Fibroblast of villous mesenchyme (primary cell): ENCODE data around the gene FSIP2. TPM values are rescaled to one million over a fixed set of nuclear protein-coding genes. Genes with fewer than 3 reads are reported as not detected.

Experiments used
- DNase-seq: peaks from one replicate; pipeline ENCODE4 v3.0.0-alpha.2; 2010; ENCODE audit warnings: low read depth
- H3K4me3 ChIP-seq: 2 replicates; pipeline ENCODE4 v1.5.1; 2011; ENCODE audit warnings: low read depth, mild to moderate bottlenecking, low read length
- total RNA-seq: library from RNA; depleted of rRNA; stranded (reverse); fragments of >200 nt; gene quantifications from 2 replicates; pipeline ENCODE4 v1.2.3, GENCODE V29; 2012
- TF ChIP-seq, protein P1 (sequence below): IDR thresholded peaks from 2 replicates; pipeline ENCODE4 v1.5.1; 2012; ENCODE audit warnings: low read depth, mild to moderate bottlenecking, low read length; ENCODE audit not compliant: insufficient read depth

The FSIP2 gene
- total RNA-seq, 1 donor, result 0.86 TPM

- no peak overlapping the region for H3K4me3 ChIP-seq
- no peak for DNase-seq
- TF ChIP-seq, protein P1, sequence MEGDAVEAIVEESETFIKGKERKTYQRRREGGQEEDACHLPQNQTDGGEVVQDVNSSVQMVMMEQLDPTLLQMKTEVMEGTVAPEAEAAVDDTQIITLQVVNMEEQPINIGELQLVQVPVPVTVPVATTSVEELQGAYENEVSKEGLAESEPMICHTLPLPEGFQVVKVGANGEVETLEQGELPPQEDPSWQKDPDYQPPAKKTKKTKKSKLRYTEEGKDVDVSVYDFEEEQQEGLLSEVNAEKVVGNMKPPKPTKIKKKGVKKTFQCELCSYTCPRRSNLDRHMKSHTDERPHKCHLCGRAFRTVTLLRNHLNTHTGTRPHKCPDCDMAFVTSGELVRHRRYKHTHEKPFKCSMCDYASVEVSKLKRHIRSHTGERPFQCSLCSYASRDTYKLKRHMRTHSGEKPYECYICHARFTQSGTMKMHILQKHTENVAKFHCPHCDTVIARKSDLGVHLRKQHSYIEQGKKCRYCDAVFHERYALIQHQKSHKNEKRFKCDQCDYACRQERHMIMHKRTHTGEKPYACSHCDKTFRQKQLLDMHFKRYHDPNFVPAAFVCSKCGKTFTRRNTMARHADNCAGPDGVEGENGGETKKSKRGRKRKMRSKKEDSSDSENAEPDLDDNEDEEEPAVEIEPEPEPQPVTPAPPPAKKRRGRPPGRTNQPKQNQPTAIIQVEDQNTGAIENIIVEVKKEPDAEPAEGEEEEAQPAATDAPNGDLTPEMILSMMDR, result no peak
Observed at GRCh38 chr2:185745864-185746859, 7.6 kb downstream of the FSIP2 start.

DNA sequence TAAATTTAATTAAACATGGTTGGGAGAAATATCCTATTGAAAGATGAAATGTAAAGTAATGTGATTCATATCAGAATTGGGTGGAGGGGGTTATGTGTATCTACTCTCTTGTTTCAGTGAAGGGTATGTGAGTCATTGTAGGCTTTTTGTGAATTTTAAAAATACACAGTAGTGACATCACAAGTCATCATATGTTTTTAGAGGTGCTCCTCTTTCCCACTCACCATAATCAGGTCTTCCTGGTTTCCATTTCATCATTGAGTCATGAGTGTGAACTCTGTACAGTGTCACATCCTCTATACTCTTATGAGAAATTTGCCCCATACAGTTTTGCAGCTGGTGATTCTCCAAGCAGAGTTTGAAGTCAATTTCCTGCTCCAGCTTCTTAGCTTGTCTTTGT, 18.8 kb downstream of the FSIP2 start:
- H3K4me3 ChIP-seq, result no peak overlapping the region
- TF ChIP-seq, protein P1, result no peak
- DNase-seq, result peak; percentile 2

- TF ChIP-seq, protein P1, result no peak
- no peak for DNase-seq
Observed at GRCh38 chr2:185771396-185771795, 32.8 kb downstream of the FSIP2 start.

DNA sequence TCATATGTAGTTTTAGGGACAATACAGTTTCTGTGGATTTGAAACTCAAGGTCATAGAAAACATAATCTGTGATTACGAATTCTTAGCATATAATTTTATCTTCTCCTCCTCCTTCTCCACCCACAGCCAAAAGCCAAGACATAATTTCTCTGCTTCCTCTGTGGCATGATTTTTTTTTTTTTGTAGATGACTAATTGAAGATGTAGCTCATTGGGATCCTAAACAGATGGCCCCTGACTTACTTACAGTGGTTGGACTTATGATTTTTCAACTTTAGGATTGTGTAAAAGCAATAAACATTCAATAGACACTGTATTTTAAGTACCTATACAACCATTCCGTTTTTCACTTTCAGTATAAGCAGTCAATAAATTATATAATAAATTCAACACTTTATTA, 42.3 kb downstream of the FSIP2 start:
- peak; percentile 24 for DNase-seq
- TF ChIP-seq, protein P1, result no peak
- H3K4me3 ChIP-seq, result no peak overlapping the region

More at GRCh38 chr2:185771396-185771795, 32.8 kb downstream of the FSIP2 start:
- no peak overlapping the region for H3K4me3 ChIP-seq

DNA sequence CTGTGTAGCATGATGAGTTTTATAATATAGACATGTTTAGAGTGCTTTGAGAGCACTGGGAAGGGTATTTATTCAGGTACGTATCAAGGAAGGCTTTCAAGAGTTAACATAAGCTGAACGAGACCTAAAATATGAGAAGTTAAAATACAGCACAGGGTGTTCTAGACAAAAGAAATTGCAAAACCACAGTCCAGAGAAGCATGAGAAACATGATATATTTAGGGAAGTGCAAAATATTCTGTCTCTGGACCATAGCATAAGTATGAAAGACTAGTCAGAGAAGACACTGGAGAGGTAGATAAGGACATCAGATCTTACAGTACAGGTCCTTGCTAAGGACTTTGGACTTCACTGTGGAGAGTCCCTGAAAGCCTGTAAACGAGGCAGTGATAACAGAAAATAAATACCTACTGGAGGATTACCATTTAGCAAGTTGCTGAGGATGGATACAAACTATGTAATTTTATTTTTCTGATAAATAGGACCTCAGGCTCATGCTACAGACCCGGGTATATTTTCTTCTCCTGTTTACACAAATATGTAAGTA, 43.7 kb downstream of the FSIP2 start:
- no peak overlapping the region for H3K4me3 ChIP-seq
- TF ChIP-seq, protein P1, result no peak
- DNase-seq, result no peak

DNA sequence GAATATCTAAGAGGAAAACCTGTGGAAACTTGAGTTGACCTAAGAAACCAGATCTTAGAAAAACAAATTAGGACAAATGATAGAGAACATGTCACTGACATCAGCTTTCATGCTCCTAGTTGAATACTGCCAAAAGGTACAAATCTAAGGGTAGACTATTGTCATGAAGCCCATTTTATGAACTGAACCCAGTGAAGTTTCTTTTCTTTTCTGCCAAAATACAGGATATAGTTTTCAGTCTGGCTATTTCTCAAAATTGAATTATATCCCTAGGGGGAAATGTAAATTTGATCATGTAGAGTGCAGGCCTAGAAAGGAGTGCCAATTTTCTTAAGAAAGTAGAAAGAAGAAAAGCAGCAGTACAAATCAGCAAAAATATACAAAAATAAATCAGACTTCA, 46.6 kb downstream of the FSIP2 start:
- DNase-seq, result no peak
- no peak overlapping the region for H3K4me3 ChIP-seq
- TF ChIP-seq, protein P1, result no peak
